ENCODE measurements around the gene RBM47. TPM values are rescaled to one million over a fixed set of nuclear protein-coding genes. Genes with fewer than 3 reads are reported as not detected.

RBM47 gene
- total and polyA plus RNA-seq, 9 of the 15 experiments (the other 6 are each of a cell fraction or from before 2014, with no cell fraction given), result 1.4 to 6.4 (median 3.3) TPM

- TF ChIP-seq ZNF436 (CRISPR knock-in tag; IDR thresholded peaks at IDR 0.05) (no peak), BMI1 (IDR thresholded peaks at IDR 0.05; ENCODE audit: low read length) (no peak), ZNF644 (tag; IDR thresholded peaks at IDR 0.05; ENCODE audit: low read depth) (no peak), MEF2D (tag; conservative IDR thresholded peaks at IDR 0.05; ENCODE audit: low read depth) (no peak), RBM25 (IDR thresholded peaks at IDR 0.05; ENCODE audit: low read depth, low read length, severe bottlenecking) (no peak), ARHGAP35 (IDR thresholded peaks at IDR 0.05; ENCODE audit: partially characterized antibody) (no peak), CBX3 (IDR thresholded peaks at IDR 0.05; ENCODE audit: borderline replicate concordance in 1 of 2, low read length in 2 of 2) (no peak), MAZ (CRISPR knock-in tag; conservative IDR thresholded peaks at IDR 0.05 in 1 of 2, IDR thresholded peaks at IDR 0.05 in 1 of 2) (no peak), CTCFL (IDR thresholded peaks at IDR 0.05; ENCODE audit: borderline replicate concordance, insufficient read depth, low read depth, low read length, poor library complexity, severe bottlenecking) (no peak), TARDBP (IDR thresholded peaks at IDR 0.05) (no peak), SMARCC2 (IDR thresholded peaks at IDR 0.05; ENCODE audit: low read depth) (no peak), MBD1 (CRISPR knock-in tag; IDR thresholded peaks at IDR 0.05) (no peak), ZNF253 (CRISPR knock-in tag; conservative IDR thresholded peaks at IDR 0.05) (no peak), BACH1 (tag; IDR thresholded peaks at IDR 0.05) (no peak), GATA2 (CRISPR knock-in tag; IDR thresholded peaks at IDR 0.05) (no peak), CREBBP (IDR thresholded peaks at IDR 0.05; ENCODE audit: low read depth, low read length) (no peak)
- H3K4me1 ChIP-seq (replicated peaks in 1 of 2; ENCODE audit: control insufficient read depth in 2 of 2, insufficient read depth in 2 of 2, low read length in 2 of 2), result no peaks in the 10 kb centered on the region
- POLR2A ChIA-PET, result interaction anchor here (1.0 kb wide), 1 partner anchor 13 kb away, joined by 3 read pairs; no protein-coding TSS in a partner anchor
- H3K79me2 ChIP-seq (ENCODE audit: control insufficient read depth, insufficient read depth, low read length), result no peaks in the 10 kb centered on the region
- FAIRE-seq (no peak), ATAC-seq (no peak), DNase-seq (ENCODE audit: extremely low read depth in 1 of 4, low spot score in 3 of 4) (no peak)
- H3K4me2 ChIP-seq (ENCODE audit: insufficient read depth, low read length), result no peak overlapping the region
- intact Hi-C loops (cut with micrococcal nuclease), result no loop called here
- no TSS peak for BruUV-seq (replicated peaks)
- no peaks in the 10 kb centered on the region for H3K9me3 ChIP-seq (replicated peaks; ENCODE audit: control insufficient read depth, insufficient read depth, low read depth, low read length)
- in situ Hi-C loops (cut with MboI), result no loop called here
- H2AFZ ChIP-seq (ENCODE audit: low read depth, low read length), result no peak overlapping the region
- H3K9me1 ChIP-seq (ENCODE audit: control insufficient read depth, insufficient read depth, low read length), result no peaks in the 10 kb centered on the region
- 33% methylated on average over 3 of the region's 3 CpGs for WGBS (ENCODE audit: insufficient coverage, low coverage, missing lambda C conversion rate)
- H3K27ac ChIP-seq (ENCODE audit: extremely low read depth, low read depth, low read length), result no peak overlapping the region
- no peaks in the 10 kb centered on the region for H3K36me3 ChIP-seq (ENCODE audit: control insufficient read depth, insufficient read depth, low read length)
- no peaks in the 10 kb centered on the region for H3K27me3 ChIP-seq (ENCODE audit: control insufficient read depth in 2 of 2, insufficient read depth in 2 of 2, low read length in 2 of 2)
- H3K4me3 ChIP-seq, result no peak overlapping the region
- H3K9ac ChIP-seq (ENCODE audit: insufficient read depth in 1 of 2, low read depth in 2 of 2, low read length in 2 of 2), result no peak overlapping the region
- CTCF ChIA-PET (ENCODE audit: low intra/inter-chr PET ratio), result no interaction called here
- H4K20me1 ChIP-seq (replicated peaks; ENCODE audit: control insufficient read depth, insufficient read depth, low read length), result no peaks in the 10 kb centered on the region; the same call in 1 of the 2 replicates
Observed at GRCh38 chr4:40427128-40427527, 202.5 kb downstream of the RBM47 start.
